KG1 (cell line): ENCODE data around the gene ENTPD8.
"Not testable (repeated sequence)": the region's sequence is repeated elsewhere in the genome, so short reads cannot be mapped to it uniquely, and the experiment has no call there.

Source experiments
- DNase-seq: peaks from one replicate; lab custom pipeline; 2025; lab: John Stamatoyannopoulos, UW

ENTPD8 gene

DNA sequence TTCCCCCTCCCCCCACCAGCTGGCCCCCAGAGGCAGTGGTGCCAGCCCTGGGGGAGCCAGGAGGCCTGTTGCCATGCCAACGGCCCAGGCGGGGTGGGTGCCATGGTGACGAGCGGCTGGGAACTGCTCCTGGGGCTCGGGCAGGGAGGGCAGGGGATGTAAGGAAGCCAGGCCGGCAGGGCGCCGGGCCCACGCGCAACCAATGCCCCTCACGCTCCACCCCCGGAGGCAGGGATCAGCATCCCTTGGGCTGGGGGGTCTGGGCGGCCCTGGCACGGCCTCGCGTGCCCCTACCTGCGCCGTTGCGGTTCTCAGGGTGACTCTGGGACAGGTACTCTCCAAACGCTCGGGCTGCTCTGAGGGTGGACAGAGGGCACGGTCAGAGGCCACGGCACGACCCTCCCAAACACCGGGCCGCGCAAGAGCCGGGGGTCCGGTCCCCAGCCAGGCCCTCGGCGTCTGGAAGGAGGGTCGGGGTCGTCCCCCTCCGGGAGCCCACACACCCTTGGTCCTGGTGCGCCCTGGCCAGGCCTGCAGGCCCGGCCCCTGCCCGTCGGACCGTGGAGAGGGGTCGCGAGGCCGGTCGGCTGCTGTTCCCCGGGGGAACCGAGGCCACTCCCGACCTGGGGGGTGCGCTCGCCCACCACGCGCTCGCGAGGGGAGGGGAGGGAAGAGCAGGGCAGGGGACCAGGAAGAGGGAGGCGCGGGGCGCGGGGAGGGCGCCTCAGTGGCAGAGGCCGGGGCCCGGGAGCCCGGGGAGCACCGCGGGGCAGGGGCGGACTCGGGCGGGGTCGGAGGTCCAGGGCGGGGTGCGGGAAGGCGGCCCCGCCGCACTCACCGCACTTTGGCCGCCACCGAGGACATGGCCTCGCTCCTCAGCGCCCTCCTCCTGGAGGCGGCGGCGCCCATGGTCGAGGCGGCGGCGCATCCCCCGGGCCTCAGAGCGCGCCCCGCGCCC is 17.3 kb upstream of the ENTPD8 start:
- no peak for DNase-seq

DNA sequence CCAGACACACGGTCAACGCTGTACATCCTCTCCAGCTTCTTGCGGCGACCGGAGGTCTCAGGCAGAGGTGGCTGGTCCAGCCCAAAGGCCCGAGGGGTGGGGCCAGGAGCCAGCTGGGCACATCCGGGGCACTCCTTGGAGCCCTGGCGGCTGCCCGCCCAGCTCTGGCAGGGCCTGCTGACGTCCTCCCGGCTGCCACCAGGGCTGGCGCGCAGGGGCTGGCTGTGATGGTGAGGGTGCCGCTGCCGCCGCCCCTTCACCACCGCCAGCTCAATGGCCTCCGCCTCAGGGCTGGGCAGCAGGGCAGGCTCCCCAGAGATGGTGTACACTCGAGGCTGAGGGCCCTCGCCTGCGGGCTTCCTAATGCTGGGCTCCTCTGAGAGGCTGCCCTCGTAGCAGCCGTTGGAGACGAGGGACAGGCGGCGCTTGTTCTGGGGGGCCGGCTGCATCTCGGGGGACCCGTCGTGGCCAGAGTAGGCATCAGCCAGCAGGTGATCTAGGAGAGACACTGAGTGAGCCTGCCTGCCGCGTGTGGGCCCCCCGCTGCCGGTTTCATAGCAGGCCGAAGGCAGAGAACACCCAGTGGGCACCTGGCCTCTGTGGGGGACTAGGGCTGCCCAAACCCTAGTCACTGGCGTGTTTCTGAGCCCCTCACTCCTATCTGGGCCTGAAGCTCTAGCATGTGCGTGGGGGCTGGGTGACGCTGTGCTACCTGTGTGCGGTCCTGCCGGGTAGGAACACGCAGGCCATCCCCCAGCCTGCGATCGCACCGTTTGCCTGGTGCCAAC is 16.4 kb upstream of the ENTPD8 start:
- no peak for DNase-seq

DNA sequence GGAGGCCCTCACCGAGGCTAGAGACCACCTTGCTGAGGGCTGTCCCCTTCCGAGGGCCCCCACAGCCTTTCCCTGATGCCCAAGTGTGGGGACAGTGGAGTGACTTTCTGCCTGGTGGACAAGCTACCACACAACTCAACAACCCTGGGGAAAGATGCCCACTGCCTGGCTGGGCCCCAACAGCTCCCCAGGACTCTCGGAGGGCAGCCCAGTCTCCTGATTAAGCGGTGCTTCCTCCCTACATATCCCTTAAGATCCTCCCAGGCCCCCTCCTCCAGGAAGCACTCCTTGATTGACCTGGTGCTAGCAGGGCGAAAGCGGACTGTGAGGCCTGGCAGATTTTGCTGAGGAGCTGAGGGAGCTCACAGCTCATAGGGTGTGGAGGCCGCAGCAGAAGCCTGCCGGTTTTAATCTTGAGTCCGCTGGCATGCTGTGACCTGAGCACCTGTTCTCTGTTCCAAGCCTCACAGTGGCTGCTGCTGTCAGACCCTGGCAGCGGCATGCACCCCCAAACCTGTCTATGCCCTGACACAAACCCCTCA is 15.8 kb upstream of the ENTPD8 start:
- no peak for DNase-seq

DNA sequence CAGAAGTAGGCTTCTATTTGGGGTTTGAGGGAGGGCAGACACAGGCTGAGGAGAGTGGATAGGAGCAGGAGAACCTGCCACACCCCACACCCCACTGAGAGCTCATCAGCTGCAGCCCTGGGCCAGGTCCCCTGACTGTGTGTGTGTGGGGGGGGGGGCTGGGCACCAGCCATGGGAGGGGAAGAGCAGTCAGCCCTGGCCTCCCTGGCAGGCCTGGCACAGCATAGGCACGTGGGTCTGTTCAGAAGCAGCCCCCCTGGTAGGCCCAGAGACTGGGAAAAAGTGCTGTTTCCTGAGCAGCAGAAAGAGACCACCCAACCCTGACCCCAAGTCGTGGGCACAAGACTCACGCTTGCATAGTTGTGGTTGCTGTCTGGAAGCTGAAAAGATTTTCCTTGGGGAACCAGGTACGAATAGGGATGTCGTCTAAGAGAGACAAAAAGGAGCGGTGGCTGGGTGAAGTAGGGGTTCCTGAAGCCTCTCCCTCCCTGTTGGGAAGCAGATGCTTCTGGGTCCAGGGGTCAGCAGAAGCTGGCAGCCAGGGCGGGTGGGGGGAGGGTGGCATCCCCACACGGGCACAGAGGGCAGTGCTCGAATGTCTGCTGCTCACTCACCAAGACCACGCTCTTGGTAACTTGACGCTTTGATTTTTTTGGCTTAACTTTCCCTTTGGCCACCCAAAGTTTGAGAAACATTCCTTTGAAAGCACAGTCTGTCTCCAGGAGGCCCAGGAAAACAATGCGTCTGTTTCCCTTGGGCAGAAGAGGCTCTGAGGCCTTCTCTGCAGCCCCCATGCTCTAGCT is 15.1 kb upstream of the ENTPD8 start:
- no peak for DNase-seq

DNA sequence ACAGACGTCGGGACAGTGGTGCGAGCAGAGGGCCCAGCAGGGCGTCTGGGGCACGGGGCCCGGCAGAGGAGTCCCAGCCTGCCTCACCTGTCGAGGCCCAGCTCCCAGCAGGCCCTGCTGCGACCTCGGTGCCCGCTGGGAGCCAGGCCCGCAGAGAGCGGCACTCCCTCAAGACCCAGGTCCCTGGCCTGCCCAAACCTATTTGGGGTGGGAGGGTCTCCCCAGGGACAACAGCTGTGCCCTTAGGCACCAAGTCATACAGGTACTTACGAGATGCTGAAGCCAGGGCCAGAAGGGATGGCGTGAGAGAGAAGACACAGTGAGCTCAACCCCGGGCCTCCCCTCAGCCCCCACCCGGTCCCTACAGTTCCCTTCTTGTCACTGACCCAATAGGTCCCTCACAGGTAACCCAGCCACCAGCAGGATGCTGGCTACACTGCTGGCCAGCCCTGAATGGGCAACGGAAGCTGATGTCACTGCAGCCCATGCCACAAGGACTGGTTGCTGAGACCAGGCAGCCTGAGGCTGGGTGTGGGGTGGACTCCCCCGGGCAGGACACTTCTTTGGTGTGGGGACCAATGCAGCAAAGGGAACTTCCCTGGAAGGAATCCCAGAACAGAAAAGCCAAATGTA is 14.3 kb upstream of the ENTPD8 start:
- no peak for DNase-seq

DNA sequence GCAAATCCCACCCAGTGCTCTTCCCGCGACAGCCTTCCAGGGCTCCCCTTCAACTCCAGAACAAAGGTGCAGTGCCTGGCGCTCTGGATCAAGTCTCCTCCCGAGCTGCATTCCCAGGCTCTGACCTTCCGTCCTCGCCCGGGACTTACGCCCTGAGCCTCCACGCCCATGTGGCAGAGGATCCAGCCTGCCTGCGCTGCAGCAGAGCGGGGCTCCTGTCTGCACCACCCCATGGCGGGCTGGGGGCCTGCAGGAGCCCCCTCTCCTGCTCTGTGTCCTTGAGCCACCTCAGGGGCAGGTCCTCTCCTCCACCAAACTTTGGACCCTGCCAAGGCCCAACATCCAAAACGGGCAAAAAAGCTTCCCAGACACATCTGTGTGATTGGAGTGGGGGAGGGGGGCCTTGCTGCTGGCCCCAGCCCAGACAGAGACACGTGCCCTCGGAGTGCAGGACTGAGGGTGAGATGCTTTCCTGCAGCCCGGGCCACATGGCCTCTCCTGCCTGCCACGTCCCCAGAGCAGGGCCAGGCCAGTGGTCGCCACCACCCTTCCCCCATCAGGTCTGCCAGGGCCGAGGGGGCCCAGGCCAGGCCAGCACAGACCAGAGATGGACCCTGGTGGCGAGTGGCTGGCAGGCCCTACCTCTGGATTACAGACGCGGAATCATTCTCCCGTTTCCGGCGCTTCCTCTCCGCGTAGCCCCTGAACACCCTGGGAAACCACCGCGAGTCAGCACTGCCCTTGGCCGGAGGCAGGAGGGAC is 13.6 kb upstream of the ENTPD8 start:
- no peak for DNase-seq

DNA sequence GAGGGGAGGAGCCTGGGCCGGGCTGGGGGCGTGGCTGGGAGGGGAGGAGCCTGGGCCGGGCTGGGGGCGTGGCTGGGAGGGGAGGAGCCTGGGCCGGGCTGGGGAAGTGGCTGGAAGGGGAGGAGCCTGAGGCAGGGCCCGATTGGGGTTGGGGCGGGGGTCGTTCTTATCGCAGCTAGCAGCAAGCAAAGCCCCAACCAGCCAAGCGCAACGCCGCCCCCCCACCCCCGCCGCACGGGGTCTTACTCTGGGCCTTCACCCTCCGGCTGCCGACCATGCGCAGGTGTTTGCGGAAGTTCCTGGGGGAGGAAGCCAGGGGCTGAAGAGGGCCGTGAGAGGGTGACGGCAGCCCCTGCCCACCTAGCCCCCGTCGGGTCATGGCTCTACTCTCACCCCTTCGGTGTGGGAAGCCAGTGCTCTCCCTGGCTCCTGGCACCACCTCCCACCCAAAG is 13.0 kb upstream of the ENTPD8 start:
- no peak for DNase-seq

DNA sequence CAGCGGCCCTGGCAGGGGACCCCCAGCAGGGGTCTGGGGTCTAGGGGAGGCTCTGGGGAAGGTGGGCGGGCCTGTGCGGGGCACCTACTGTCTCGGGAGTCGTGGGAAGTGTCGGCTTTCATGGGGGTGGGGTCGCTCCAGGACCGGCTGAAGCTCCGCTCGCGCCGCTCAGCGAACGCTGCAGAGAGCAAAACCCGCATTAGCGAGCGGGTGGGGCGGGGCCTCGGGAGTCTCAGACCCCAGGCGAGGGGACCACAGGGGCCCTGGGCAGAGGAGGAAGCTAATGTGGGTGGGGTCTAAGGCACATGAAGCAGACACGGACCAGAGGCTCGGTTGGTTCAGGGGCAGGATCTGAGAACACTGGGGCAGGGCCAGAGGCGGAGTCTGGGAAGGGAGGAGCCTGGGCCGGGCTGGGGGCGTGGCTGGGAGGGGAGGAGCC is 12.5 kb upstream of the ENTPD8 start:
- DNase-seq, result no peak

DNA sequence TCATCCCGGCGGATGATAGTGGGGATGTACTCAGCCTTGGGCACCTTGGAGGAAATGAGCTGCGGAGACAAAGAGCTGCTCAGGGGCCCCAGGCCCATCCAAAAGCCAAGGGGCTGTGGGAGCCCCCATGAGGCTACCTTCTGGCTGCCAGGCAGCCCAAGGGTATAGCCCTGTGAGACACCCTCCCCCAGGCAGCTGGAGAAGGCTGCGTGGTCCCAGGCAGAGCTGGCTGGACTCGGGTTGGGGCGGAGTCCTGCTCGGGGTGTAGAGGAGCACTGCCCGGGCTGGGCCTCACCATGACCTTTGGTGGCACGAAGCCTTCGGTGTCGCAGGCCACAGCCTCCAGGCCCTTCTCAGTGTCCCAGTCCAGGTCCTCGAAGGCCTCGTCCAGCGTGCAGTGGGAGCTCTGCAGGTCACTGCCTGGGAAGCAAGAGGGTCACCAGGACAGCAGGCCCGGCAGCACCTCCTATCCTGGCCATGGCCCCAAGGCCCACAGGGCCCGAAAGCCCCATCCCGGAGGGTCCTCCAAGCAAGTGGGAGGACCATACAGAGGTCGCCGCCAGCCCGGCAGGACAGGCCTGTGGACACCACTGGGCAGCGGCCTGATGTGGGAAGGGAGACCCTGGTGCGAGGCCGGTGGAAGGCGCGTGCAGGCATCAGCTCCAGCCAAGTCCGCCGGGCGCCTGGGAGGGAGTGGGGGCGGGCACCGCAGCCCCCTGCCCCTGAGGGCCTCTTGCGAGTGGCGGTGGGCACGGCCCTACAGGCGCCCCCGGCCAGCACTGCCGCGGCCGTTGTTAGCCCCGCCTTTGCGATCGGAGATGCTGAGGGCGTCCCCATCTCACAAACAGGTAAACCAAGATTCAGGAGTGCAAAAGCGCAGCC is 11.8 kb upstream of the ENTPD8 start:
- DNase-seq, result no peak

DNA sequence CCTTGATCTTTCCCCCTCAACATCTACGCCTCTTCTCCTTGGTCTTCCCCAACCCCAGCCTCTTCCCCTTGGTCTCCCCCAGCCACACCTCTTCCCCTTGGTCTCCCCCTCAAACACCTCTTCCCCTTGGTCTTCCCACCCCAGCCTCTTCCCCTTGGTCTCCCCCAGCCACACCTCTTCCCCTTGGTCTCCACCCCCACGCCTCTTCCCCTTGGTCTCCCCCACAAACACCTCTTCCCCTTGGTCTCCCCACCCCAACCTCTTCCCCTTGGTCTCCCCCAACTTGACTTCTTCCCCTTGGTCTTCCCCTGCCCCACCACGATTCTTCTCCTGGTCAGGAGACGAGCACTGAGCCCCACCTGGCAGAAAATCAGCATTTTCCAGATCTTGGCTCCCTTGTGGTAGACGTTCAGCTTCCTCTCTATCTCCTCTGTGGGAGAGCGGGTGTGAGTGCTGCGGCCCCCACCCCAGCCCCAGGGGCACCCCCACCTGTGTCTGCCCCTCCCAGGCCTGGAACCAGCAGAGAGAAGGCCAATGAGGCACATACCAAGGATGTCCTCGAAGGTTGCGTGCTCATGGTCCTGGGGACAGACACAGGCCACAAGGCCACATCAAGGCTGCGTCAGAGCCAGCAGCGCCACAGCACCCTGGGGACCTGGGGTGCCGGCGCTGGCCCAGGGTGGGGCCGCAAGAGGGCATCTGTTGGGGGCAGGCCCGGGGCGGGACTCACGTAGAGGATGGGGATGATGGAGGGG is 11.0 kb upstream of the ENTPD8 start:
- DNase-seq, result no peak

DNA sequence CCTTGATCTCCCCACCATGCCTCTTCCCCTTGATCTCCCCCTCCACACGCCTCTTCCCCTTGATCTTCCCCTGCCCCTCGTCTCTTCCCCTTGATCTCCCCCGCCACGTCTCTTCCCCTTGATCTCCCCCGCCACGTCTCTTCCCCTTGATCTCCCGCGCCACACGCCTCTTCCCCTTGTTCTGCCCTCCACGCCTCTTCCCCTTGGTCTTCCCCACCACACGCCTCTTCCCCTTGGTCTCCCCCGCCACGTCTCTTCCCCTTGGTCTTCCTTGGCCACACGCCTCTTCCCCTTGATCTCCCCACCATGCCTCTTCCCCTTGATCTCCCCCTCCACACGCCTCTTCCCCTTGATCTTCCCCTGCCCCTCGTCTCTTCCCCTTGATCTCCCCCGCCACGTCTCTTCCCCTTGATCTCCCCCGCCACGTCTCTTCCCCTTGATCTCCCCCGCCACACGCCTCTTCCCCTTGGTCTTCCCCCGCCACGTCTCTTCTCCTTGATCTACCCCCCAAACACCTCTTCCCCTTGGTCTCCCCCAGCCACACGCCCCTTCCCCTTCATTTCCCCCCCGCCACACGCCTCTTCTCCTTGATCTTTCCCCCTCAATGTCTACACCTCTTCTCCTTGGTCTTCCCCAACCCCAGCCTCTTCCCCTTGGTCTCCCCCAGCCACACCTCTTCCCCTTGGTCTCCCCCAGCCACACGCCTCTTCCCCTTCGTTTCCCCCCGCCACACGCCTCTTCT is 10.3 kb upstream of the ENTPD8 start:
- DNase-seq, result not testable (repeated sequence)

DNA sequence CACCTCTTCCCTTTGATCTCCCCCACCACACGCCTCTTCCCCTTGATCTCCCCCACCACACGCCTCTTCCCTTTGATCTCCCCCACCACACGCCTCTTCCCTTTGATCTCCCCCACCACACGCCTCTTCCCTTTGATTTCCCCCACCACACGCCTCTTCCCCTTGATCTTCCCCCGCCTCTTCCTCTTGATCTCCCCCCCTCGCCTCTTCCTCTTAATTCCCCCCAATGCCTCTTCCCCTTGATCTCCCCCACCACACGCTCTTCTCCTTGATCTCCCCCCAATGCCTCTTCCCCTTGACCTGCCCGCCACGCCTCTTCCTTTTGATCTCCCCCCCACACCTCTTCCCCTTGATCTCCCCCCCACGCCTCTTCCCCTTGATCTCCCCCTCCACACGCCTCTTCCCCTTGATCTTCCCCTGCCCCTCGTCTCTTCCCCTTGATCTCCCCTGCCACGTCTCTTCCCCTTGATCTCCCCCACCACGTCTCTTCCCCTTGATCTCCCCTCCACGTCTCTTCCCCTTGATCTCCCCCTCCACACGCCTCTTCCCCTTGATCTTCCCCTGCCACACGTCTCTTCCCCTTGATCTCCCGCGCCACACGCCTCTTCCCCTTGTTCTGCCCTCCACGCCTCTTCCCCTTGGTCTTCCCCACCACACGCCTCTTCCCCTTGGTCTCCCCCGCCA is 9.5 kb upstream of the ENTPD8 start:
- DNase-seq, result not testable (repeated sequence)

DNA sequence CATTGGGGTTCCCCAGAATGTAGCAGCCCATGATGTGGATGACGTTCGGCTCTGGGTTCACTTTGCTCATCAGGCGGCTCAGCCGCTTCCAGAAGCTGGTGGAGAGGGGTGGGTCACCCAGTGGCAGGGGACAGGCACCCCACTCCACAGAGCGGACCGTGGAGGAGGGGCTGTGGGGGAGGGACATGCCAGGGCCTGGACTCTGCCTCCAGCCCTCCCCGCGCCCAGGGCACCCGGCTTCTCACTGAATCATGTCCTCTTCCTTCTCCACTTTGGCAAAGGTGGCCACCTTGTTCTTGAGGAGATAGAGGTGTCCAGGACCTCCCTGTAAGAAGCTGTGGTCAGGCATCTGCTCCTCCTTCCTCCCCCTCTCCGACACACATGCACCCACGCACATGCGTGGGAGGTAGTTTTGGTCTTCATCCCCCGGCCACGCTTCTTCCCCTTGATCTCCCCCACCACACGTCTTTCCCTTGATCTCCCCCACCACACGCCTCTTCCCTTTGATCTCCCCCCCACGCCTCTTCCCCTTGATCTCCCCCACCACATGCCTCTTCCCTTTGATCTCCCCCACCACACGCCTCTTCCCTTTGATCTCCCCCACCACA is 8.9 kb upstream of the ENTPD8 start:
- no peak for DNase-seq

DNA sequence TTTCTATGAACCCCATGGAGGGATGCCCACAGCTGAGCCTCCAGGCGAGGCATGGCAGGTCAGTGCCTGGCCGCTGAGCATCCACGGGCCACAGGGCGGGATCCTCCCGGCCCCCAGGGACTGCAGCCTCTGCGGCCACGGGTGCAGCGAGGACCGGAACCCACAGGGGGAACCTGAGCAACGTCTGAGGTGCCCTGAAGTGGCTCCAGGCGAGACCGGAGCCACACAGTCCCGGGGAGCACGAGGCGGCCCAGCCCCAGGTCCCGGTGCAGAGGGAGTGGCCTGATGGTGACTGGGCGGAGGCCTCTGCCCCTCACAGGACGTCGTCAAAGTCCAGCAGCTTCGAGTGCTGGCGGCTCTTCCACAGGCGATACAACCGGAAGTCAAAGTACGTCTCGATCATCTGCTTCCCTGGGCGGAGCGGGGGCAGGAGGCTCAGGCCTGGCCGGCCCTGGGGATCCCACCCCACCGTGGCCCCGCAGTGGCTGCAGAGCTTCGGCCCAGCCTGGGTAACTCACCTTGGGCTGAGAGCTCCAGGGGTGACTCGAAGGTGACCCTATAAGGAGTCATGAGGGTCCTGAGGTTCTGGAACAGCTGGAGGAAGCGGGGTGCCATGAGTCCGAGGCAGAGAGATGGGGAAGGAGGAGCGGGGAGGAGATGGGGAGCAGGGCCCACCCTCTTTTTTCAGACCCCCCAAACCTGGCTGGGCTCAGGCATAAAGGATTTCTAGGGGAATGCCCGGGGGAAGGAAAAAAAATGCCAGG is 8.1 kb upstream of the ENTPD8 start:
- DNase-seq, result no peak

DNA sequence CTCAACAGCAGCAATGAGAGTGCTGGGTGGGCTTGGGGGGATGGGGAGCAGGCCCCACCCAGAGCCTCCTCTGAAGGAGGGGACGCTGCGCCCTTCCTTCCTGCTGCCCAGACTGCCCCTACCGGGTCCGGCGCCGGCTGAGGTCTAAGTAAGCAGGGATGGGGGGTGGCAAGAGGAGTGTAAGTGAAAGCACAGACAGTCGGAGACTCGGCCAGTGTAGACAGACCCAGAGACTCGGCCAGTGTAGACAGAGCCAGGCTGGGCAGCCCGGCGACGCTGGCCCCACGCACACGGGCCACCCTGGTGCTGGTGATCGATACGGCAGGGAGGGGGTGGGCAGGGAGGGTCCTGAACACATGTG is 7.4 kb upstream of the ENTPD8 start:
- no peak for DNase-seq
